IMR-90 (cell line): ENCODE data around the gene FOXQ1.

Source experiments
- BHLHE40 ChIP-seq: fragments of 150-350 bp; IDR thresholded peaks from 2 replicates; pipeline ENCODE4 v1.6.1; 2016; ENCODE audit warnings: mild to moderate bottlenecking, low read depth, low read length
- MXI1 ChIP-seq: IDR thresholded peaks from 2 replicates; pipeline ENCODE4 v1.6.1; 2012; ENCODE audit warnings: low read depth, mild to moderate bottlenecking, low read length, moderate library complexity, borderline replicate concordance
- POLR2A ChIP-seq: IDR thresholded peaks from 2 replicates; pipeline ENCODE4 v1.6.1; 2012; ENCODE audit warnings: mild to moderate bottlenecking, low read depth, low read length
- RAD21 ChIP-seq: IDR thresholded peaks from 2 replicates; pipeline ENCODE4 v1.6.1; 2012; ENCODE audit warnings: low read length, improper control_type of control experiment
- RCOR1 ChIP-seq: IDR thresholded peaks from 2 replicates; pipeline ENCODE4 v1.6.1; 2012; ENCODE audit warnings: mild to moderate bottlenecking, low read length, improper control_type of control experiment; ENCODE audit not compliant: insufficient replicate concordance
- SMC3 ChIP-seq: fragments of 150-350 bp; IDR thresholded peaks from 2 replicates; pipeline ENCODE4 v1.6.1; 2016; ENCODE audit warnings: low read depth, mild to moderate bottlenecking, antibody characterized with exemption, low read length, moderate library complexity
- TF ChIP-seq, protein P1 (sequence below): conservative IDR thresholded peaks from 2 replicates; pipeline ENCODE4 v1.5.1; 2012; ENCODE audit warnings: mild to moderate bottlenecking, low read depth, low read length, improper control_type of control experiment
- TF ChIP-seq, protein P2 (sequence below): fragments of 150-350 bp; IDR thresholded peaks from 2 replicates; pipeline ENCODE4 v1.6.1; 2017; ENCODE audit warnings: mild to moderate bottlenecking, antibody characterized with exemption, low read length, low read depth

DNA sequence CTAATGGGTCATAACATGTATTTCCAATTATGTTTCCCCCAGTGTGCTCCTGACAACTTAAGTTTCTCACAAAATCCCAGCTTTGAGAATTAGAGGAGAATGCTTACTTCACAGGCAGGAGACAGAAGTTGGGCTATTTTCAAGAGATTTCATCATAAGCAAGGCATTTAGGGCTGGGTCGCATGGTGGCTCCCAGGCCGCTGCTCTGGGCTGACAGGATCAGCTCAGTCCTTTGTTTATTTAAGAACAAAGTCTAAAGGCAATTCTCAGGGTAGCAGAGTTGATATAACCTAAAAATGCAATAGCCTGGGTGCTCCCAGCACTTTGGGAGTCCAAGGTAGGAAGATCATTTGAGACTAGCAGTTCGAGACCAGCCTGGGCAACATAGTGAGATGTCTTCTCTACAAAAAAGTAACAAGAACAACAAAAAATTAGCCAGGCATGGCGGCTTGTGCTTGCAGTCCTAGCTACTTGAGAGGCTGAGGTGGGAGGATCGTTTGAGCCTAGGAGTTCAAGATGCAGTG lies 10.9 kb downstream of the FOXQ1 start:
- TF ChIP-seq, protein P1, sequence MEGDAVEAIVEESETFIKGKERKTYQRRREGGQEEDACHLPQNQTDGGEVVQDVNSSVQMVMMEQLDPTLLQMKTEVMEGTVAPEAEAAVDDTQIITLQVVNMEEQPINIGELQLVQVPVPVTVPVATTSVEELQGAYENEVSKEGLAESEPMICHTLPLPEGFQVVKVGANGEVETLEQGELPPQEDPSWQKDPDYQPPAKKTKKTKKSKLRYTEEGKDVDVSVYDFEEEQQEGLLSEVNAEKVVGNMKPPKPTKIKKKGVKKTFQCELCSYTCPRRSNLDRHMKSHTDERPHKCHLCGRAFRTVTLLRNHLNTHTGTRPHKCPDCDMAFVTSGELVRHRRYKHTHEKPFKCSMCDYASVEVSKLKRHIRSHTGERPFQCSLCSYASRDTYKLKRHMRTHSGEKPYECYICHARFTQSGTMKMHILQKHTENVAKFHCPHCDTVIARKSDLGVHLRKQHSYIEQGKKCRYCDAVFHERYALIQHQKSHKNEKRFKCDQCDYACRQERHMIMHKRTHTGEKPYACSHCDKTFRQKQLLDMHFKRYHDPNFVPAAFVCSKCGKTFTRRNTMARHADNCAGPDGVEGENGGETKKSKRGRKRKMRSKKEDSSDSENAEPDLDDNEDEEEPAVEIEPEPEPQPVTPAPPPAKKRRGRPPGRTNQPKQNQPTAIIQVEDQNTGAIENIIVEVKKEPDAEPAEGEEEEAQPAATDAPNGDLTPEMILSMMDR, result no peak
- TF ChIP-seq RAD21 (no peak), POLR2A (no peak), BHLHE40 (no peak), RCOR1 (no peak), SMC3 (no peak), MXI1 (no peak)
- TF ChIP-seq, protein P2, sequence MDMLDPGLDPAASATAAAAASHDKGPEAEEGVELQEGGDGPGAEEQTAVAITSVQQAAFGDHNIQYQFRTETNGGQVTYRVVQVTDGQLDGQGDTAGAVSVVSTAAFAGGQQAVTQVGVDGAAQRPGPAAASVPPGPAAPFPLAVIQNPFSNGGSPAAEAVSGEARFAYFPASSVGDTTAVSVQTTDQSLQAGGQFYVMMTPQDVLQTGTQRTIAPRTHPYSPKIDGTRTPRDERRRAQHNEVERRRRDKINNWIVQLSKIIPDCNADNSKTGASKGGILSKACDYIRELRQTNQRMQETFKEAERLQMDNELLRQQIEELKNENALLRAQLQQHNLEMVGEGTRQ, result no peak
